ENCODE data around the gene CBY2.

Gene CBY2

DNA sequence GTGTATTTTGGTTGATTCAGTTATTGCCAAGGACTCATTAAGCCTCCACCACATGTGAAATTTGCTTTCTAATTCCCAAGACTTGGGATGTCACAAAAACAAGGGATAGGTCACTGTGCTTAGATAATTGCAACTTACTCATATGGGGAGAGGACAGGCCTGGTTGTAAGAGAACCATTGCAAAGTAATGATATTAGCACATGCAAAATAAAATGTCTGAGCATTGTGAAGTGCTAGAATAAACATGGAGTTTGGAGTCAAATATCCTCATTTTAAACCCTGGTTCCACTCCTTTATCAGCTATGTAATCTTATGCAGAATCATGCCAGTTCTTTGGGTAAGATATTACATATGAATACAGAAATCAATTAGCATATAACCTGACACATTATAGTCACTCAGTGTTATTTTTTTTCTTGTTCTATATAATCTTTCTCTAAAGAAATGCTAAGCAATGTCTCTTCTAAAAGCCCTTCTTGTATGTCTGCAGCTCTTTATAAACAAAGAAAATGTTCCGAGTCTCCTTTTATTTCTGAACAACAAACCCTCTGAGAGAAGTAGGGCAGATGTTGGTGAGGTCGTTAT, 5.5 kb downstream of the CBY2 start:
- TF ChIP-seq, protein P1, sequence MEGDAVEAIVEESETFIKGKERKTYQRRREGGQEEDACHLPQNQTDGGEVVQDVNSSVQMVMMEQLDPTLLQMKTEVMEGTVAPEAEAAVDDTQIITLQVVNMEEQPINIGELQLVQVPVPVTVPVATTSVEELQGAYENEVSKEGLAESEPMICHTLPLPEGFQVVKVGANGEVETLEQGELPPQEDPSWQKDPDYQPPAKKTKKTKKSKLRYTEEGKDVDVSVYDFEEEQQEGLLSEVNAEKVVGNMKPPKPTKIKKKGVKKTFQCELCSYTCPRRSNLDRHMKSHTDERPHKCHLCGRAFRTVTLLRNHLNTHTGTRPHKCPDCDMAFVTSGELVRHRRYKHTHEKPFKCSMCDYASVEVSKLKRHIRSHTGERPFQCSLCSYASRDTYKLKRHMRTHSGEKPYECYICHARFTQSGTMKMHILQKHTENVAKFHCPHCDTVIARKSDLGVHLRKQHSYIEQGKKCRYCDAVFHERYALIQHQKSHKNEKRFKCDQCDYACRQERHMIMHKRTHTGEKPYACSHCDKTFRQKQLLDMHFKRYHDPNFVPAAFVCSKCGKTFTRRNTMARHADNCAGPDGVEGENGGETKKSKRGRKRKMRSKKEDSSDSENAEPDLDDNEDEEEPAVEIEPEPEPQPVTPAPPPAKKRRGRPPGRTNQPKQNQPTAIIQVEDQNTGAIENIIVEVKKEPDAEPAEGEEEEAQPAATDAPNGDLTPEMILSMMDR (IDR thresholded peaks at IDR 0.05; ENCODE audit: low read depth, low read length), result no peak
- H3K4me1 ChIP-seq, result no peaks in the 10 kb centered on the region
- no peaks in the 10 kb centered on the region for H3K9me3 ChIP-seq
- DNase-seq, result no peak
- no peaks in the 10 kb centered on the region for H3K27me3 ChIP-seq
- no peak overlapping the region for H3K4me3 ChIP-seq (ENCODE audit: low read depth, low read length)
- no peaks in the 10 kb centered on the region for H3K36me3 ChIP-seq

DNA sequence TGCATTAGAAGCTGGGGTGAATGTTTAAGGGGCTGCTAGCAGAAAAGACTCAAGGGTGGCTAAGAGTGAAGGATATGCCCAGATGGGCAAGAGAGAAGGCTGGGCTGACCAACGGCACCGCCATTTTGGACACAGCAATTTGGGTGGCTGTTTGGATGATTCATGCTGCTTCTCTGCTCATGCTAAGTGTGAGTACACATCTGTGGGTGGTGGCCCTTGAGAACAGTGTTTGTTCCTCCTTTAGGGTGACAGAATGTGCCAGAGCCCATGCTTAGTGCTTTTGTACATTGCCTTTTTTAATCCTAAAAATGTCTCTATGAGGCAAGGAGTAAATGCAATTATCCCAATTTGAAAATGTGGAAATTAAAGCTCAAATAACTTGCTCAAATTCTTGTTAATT, 9.8 kb downstream of the CBY2 start:
- Histone ChIP-seq H3K27me3 (no peaks in the 10 kb centered on the region), H3K4me1 (no peaks in the 10 kb centered on the region), H3K36me3 (no peaks in the 10 kb centered on the region), H3K4me3 (ENCODE audit: low read depth, low read length) (no peak overlapping the region), H3K9me3 (no peaks in the 10 kb centered on the region)
- TF ChIP-seq, protein P1 (IDR thresholded peaks at IDR 0.05; ENCODE audit: low read depth, low read length), result no peak
- no peak for DNase-seq

DNA sequence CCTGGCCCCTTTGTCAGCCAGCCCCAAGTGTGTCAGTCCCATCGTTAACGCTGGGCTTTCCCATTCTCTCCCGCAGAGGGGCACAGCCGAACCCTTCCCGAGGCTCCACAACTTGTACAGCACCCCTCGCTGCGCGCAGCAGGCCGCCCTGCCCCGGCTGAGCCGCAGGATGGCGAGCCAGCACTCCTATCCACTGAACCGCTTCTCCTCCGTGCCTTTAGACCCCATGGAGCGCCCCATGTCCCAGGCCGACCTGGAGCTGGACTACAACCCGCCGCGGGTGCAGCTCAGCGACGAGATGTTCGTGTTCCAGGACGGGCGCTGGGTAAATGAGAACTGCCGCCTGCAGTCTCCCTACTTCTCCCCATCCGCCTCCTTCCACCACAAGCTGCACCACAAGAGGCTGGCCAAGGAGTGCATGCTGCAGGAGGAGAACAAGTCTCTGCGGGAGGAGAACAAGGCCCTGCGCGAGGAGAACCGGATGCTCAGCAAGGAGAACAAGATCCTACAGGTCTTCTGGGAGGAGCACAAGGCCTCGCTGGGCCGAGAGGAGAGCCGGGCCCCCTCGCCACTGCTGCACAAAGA, 11.1 kb downstream of the CBY2 start:
- no peaks in the 10 kb centered on the region for H3K4me1 ChIP-seq
- no peaks in the 10 kb centered on the region for H3K9me3 ChIP-seq
- H3K4me3 ChIP-seq (ENCODE audit: low read depth, low read length), result no peak overlapping the region
- H3K36me3 ChIP-seq, result no peaks in the 10 kb centered on the region
- TF ChIP-seq, protein P1 (IDR thresholded peaks at IDR 0.05; ENCODE audit: low read depth, low read length), result no peak
- no peaks in the 10 kb centered on the region for H3K27me3 ChIP-seq
- no peak for DNase-seq

GRCh38 chr13:45713721-45714120, 11.6 kb downstream of the CBY2 start:
- no peaks in the 10 kb centered on the region for H3K9me3 ChIP-seq
- DNase-seq, result no peak
- no peaks in the 10 kb centered on the region for H3K4me1 ChIP-seq
- H3K36me3 ChIP-seq, result no peaks in the 10 kb centered on the region
- no peak overlapping the region for H3K4me3 ChIP-seq (ENCODE audit: low read depth, low read length)
- H3K27me3 ChIP-seq, result no peaks in the 10 kb centered on the region
- TF ChIP-seq, protein P1 (IDR thresholded peaks at IDR 0.05; ENCODE audit: low read depth, low read length), result no peak

DNA sequence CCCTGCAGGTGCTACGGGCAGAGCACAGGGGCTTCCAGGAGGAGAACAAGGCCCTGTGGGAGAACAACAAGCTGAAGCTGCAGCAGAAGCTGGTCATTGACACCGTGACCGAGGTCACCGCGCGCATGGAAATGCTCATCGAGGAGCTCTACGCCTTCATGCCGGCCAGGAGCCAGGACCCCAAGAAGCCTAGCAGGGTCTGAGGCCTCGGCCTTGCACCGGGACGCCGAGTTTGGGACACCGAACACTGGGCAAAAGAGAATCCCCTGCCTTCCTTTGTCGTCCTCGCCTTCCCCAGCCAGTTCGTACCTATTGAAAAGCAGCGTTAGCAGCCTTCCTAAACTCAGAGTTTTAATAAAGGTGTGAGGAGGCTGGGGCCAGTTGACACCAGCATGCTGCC, 12.1 kb downstream of the CBY2 start:
- Histone ChIP-seq H3K27me3 (no peaks in the 10 kb centered on the region), H3K36me3 (no peaks in the 10 kb centered on the region)

GRCh38 chr13:45715351-45715750, 13.2 kb downstream of the CBY2 start:
- Histone ChIP-seq H3K4me3 (ENCODE audit: low read depth, low read length) (no peak overlapping the region), H3K36me3 (no peaks in the 10 kb centered on the region), H3K4me1 (no peaks in the 10 kb centered on the region), H3K9me3 (no peaks in the 10 kb centered on the region), H3K27me3 (no peaks in the 10 kb centered on the region)
- TF ChIP-seq, protein P1 (IDR thresholded peaks at IDR 0.05; ENCODE audit: low read depth, low read length), result no peak
- no peak for DNase-seq

More for the DNA sequence above, 12.1 kb downstream of the CBY2 start:
- TF ChIP-seq, protein P1 (IDR thresholded peaks at IDR 0.05; ENCODE audit: low read depth, low read length), result no peak
- no peak for DNase-seq
- Histone ChIP-seq H3K9me3 (no peaks in the 10 kb centered on the region), H3K4me3 (ENCODE audit: low read depth, low read length) (no peak overlapping the region), H3K4me1 (no peaks in the 10 kb centered on the region)

All from BE2C (cell line).